ENCODE measurements around the gene NSD2.

The NSD2 gene

GRCh38 chr4:1964971-1965370 lies 93.8 kb downstream of the NSD2 start:
- FAIRE-seq (no peak), DNase-seq (ENCODE audit: insufficient read length, low spot score) (no peak)

DNA sequence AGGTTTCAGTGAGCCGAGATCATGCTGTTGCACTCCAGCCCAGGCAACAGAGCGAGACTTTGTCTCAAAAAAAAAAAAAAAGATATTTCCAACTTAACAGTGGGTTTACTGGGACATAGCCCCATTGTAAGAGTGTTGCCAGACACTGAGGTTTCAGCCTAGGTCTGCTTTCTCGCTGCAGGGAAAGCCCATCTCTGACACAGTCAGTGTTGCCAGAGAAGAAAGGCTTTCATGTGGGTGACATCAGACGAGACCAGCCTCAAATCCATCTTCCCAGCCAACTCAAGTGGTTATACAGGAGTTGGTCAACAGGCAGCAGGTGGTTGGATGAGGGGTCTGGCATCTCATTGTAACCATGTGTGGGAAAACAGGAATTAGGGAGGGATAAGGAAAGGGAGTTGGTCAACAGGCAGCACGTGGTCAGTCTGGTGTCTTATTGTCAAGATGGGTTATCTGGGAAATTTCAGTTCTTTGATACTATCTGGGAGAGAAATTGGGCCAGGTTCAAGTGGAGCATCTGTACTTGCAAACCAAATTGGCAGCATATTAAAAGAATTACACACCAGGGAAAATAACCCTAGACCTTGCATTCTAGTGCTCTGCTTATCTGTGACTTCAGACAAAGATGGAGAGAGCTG lies 96.4 kb downstream of the NSD2 start:
- DNase-seq (ENCODE audit: insufficient read length, low spot score) (no peak), FAIRE-seq (no peak)

DNA sequence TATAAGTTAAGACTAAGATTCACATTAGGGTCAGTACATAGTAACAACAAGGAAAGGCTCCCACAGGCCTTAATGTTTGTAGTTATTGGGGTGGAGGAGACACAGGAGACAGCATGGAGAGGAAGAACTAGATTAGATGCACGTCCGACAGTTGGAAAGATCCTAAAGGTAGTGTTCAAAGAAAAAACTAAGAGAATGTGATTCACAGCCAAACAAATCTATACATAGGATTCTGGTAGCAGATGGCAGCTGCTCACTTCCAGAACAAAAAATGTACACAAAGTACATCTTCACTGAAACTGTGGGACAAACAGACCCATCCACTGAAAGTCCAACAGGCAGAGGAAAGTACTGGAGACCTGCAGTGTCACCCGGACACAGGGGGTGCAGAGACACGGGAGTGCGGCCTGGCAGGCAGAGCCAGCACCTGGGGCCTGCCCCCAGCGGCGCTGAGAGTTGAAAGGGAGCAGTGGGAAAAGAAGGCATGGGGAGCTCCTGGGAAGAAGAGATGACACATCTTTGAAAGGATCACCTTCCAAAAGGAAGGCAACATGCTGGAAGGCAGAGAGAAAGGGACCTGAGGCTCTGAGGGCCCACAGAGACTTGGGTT lies 97.6 kb downstream of the NSD2 start:
- DNase-seq (ENCODE audit: insufficient read length, low spot score) (no peak), FAIRE-seq (no peak)

DNA sequence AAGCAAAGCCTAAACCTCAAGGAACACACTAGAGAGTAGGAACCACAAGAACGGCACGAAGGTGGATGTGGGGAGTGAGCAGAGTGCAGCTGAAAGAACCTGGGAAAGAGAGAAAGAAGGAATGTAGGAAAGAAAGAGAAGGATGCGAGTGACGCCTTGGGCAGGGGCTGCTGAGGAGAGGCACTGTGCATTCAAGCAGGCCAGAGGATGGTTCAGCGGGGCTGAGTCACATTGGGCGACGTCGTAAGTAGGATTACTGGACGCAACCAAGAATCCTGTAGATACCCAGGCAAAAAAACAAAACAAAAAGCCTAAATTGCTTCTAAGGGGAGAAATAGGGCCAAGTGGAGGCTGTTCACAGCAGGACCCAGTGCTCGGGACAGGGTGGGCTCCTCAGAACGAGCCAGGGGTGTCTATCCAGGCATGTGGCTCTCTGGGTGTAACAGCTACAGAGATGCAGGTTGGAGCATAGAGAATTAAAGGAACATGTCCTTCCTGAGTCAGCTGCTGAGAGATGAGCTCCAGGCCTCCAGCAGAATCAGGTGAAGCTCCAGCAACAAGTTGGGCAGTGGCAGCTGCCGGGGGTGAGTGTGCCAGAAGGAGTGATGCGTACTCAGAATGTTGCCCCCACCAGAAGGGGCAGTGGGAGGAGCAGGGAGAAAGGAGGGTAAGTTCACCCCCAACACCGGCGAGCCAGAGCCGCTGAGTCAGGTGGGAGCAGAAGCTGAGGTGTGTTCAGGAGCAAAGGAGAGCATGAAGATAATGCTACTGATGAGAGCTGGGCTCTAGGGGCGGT lies 98.9 kb downstream of the NSD2 start:
- FAIRE-seq = no peak
- no peak for DNase-seq (ENCODE audit: insufficient read length, low spot score)

DNA sequence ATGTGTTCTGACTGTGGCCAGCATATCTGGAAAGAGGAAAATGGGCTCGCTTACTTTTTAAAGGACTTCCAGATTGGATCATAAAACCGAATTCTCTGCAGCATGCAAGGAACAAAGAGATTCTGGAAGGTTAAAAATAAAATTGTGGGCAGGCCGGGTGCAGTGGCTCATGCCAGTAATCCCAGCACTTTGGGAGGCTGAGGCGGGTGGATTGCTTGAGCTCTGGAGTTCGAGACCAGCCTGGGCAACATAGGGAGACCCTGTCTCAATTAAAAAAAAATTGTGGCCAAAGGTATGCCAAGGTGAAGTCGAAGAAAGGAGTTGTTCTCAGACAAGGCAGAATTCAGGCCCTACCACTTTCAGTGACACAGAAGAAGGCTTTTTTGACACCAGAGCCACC lies 99.7 kb downstream of the NSD2 start:
- FAIRE-seq = no peak

DNA sequence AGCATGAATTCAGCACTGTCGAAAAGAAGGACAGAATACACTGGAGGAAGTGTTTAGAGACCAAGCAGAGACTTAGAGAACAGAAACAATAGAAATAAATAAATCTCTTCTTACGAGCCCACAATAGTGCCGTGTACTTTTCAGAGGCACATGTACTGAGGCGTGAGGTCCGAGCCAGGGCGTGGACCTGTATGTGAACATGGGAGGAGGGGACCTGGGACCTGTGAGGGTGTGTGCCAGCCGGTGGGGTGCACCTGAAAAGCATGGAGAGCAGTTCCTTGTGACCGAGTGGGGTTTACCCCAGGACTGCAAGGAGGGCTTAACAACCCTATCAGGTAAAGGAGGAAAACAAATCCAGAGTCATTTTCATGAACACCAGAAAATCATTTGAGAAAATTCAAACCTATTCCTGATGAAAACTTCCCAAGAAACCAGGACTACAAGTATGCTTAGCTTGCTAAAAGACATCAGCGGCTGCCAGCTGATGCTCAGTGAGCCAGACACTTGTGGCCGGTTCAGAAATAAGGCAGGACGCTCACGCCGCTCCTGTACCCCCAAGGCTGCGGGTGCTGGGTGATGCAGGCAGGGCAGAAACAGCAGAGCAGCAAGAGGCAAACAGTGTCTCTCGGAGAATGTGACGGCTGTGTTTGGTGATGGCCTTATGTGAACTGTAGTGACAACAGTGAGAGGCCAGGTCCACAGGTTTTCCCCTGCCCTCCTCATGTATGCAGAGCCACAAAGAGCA lies 100.4 kb downstream of the NSD2 start:
- DNase-seq (ENCODE audit: insufficient read length, low spot score) (no peak), FAIRE-seq (no peak)

More for the DNA sequence above, 99.7 kb downstream of the NSD2 start:
- DNase-seq (ENCODE audit: insufficient read length, low spot score) = no peak

DNA sequence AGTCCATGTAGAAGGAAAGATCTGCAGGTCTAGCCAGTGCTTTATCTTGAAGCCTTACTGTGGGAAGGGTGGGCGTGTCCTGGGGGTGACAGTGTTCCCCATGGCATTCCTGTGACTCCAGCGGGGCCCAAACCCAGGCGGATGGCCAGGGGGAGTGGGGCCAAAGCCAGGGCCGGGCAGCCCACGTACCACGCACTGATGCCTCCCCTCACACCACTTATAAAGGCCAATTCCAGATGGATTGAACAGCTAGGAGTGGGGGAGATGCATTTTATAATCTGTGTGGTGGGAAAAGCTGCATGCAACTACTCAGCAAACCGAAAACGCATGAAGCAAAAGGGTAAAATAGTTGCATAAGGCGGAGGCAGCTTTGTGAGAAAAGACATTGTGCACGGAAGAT lies 101.2 kb downstream of the NSD2 start:
- no peak for FAIRE-seq
- DNase-seq (ENCODE audit: insufficient read length, low spot score) = no peak

DNA sequence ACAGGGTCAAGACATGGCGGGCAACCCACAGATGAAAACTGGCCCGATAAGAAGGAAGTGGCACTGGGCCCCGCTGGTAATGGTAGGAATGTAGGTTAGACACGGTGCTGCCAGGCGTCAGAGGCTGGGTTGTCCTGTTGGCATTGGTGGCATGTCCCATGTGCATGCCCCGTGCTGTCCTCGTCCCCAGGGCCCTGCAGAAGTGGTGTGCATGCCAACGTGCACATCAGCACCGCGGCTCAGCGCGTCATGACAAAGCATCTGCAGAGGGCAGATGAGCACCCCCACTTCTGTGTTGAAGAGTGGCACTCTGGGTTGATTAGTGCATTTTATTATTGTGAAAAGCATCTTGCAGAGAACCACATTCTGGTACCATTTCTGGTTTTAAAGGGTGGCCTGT lies 102.0 kb downstream of the NSD2 start:
- FAIRE-seq = no peak
- no peak for DNase-seq (ENCODE audit: insufficient read length, low spot score)

- FAIRE-seq = no peak
Observed at GRCh38 chr4:1973661-1974060, 102.5 kb downstream of the NSD2 start.

DNA sequence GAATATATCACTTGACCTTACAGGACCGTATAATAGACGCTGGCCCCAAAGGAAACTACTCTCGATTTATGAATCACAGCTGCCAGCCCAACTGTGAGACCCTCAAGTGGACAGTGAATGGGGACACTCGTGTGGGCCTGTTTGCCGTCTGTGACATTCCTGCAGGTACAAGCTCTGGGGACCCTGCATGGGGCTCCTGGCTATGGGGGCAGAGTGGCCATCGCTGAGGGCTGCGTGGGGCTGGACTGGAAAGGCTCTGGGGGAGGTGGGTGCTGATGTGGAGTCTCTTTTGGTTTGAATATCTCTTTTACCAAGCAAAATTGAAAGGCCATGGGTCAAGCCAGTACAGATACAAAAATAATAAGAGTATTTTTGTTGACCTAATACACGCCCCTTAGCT lies 103.6 kb downstream of the NSD2 start:
- FAIRE-seq = no peak
- no peak for DNase-seq (ENCODE audit: insufficient read length, low spot score)

More at GRCh38 chr4:1973661-1974060, 102.5 kb downstream of the NSD2 start:
- DNase-seq (ENCODE audit: insufficient read length, low spot score) = no peak

GRCh38 chr4:1975391-1975801 lies 104.2 kb downstream of the NSD2 start:
- FAIRE-seq (no peak), DNase-seq (ENCODE audit: insufficient read length, low spot score) (no peak)

- FAIRE-seq = no peak
- no peak for DNase-seq (ENCODE audit: insufficient read length, low spot score)
Observed at GRCh38 chr4:1975880-1976279, 104.7 kb downstream of the NSD2 start.

DNA sequence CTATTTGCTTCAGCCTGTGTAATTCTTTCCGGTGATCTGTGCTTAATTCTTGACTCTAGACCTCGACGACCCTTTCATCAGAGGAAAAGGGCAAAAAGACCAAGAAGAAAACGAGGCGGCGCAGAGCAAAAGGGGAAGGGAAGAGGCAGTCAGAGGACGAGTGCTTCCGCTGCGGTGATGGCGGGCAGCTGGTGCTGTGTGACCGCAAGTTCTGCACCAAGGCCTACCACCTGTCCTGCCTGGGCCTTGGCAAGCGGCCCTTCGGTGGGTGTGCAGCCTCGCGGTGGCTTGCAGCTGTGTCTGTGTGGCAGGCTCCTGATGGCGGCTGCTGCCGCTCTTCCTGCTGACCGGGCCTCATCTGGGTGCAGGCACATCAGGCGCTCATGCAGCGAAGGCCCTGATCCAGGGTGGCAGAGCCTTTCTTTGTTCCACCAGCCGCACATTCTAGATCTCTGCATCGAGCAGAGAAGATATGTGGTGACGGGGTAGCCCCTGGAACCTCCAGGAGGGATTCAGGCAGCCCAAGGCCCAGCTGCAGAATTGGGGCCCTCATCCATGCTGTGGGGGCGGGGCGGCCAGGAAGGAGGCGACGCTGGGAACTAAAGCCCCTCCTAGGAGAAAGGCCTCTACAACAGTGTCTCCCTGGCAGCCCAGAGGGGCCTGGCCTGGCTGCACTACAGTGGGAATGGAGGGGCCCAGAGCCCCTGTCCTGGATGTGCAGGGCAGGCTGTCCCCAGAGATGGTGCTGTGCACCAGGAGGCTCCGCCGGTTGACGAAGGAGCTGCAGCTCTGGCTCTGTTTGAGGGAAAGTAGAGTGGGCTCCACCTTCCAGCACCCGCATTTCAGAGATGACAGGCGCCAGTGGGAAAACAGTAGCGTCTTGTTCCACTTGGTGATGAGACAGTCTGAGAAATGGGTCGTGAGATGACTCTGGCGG lies 105.5 kb downstream of the NSD2 start:
- no peak for FAIRE-seq
- no peak for DNase-seq (ENCODE audit: insufficient read length, low spot score)

- no peak for DNase-seq (ENCODE audit: insufficient read length, low spot score)
- FAIRE-seq = no peak
Observed at GRCh38 chr4:1978226-1978625, 107.0 kb downstream of the NSD2 start.

DNA sequence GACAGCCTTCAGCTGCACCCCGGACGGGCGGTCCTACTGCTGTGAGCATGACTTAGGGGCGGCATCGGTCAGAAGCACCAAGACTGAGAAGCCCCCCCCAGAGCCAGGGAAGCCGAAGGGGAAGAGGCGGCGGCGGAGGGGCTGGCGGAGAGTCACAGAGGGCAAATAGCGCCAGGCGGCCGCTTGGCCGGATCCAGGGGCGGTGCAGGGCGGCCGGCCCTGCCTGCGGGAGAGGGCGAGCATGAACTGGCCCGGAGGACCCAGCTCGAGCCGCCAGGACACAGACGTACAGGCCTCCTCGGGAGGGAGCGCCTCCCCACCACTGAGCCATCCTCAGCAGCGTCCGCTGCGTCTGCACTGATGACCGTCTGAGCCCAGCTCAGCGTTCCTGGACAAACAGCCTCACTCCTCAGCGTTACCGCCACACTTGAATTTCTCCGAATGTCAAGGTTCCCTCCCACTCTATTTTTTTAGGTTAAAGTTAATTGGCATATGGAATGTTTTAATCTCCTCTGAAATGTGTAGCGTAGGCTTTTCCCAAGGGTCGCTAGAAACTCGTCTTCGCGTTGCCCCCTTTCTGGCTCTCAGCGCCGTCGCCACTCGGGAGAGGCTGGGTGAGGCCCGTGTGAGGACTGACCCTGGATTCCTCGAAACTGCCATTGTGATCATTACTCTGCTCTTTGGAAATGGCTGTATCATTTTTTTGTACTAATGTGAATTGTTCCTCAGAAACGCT lies 107.7 kb downstream of the NSD2 start:
- DNase-seq (ENCODE audit: insufficient read length, low spot score) = no peak
- FAIRE-seq = no peak

GRCh38 chr4:1979477-1980196 lies 108.4 kb downstream of the NSD2 start:
- DNase-seq (ENCODE audit: insufficient read length, low spot score) (no peak), FAIRE-seq (no peak)

DNA sequence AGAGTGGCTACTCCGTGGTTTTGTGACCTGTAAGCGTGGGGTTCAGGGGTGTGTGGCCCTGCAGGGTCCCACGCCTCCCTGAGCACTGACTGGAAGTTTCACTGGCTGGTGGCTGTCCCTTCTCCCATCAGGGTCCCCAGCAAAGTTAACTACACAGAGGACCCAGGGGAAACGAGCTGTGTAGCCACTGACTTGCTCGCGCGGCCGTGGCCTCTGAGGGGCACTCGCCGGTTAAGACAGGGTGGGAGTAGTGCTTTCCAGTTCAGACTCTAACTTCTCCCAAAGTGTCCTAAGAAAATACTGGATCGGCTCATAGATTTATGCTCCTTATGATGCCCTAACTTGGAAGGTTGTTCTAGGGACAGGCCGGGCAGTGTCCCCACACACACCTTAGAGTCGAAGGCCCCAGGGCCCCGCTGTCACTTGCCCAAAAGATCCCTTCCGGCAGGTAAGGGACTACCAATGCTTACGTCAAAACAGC lies 109.4 kb downstream of the NSD2 start:
- no peak for DNase-seq (ENCODE audit: insufficient read length, low spot score)
- no peak for FAIRE-seq

DNA sequence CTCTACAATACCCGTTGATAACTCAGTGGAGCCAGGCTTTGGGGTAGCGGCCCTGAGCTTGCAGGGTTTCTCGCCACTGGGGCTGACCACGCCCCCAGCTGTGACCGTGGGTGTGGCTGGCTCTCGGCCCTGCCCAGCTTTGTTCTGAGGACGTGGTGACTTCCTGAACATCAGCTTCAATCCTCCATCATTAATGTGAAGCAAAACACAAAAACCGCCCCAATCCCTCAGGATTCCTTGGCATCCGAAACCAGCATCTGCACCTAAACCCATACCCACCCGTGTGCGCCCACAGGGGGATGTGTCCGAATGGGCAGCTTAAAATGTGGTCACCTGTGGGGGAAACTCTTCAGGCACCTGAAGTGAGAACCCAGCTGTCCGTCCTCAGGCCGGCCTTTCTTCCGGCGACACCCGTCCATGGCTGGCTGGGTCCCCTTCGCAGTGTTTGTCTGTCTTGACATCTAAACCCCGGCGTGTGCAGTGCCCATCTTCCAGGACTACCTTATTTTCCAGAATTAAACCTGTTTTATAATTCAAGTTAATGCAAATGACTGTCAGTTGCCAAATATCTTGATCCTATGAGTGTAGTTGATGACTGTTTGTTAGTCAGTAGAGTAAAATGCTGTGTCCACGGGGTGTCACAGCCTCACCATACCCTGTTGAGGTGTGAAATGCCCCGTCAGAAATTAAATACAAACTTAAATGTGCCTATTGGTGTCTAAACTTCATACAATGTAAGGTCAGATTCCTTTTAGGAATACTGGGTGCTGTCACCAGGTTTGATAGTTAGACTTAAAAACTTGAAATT lies 110.3 kb downstream of the NSD2 start:
- FAIRE-seq (no peak), DNase-seq (ENCODE audit: insufficient read length, low spot score) (no peak)
